ACC112 (cell line): ENCODE measurements around the gene CA10.

Experiments
- H2AFZ ChIP-seq: fragments of 200-600 bp; sonication (generic); one replicate; pipeline ENCODE4 v1.6.0; 2017; ENCODE audit warnings: antibody characterized with exemption, low read length; ENCODE audit not compliant: unreplicated experiment
- H3K27ac ChIP-seq: fragments of 200-600 bp; sonication (generic); 2 replicates; pipeline ENCODE4 v1.5.1; 2014; ENCODE audit warnings: low read depth, mild to moderate bottlenecking, antibody characterized with exemption, low read length, moderate library complexity
- H3K27me3 ChIP-seq: fragments of 200-600 bp; sonication (generic); 2 replicates; pipeline ENCODE4 v1.6.1; 2014; ENCODE audit warnings: mild to moderate bottlenecking, antibody characterized with exemption, low read length, moderate library complexity, mixed read lengths; ENCODE audit not compliant: insufficient read depth
- H3K36me3 ChIP-seq: fragments of 200-600 bp; sonication (generic); 2 replicates; pipeline ENCODE4 v1.6.1; 2016; ENCODE audit warnings: mild to moderate bottlenecking, antibody characterized with exemption, low read length, moderate library complexity, mixed read lengths; ENCODE audit not compliant: insufficient read depth
- H3K4me1 ChIP-seq: fragments of 200-600 bp; sonication (generic); one replicate; pipeline ENCODE4 v1.6.1; 2016; ENCODE audit warnings: low read length, mixed read lengths; ENCODE audit not compliant: insufficient read depth, unreplicated experiment, control insufficient read depth
- H3K4me3 ChIP-seq: fragments of 200-600 bp; sonication (generic); 2 replicates; pipeline ENCODE4 v1.5.1; 2014; ENCODE audit warnings: mild to moderate bottlenecking, low read depth, low read length
- H3K79me2 ChIP-seq: fragments of 200-600 bp; sonication (generic); one replicate; pipeline ENCODE4 v1.6.0; 2016; ENCODE audit warnings: low read length; ENCODE audit not compliant: control insufficient read depth, unreplicated experiment, insufficient read depth

Gene CA10

GRCh38 chr17:51608251-51608933 is 550.1 kb downstream of the CA10 start:
- Histone ChIP-seq H3K79me2 (no peaks in the 10 kb centered on the region), H3K36me3 (no peaks in the 10 kb centered on the region), H3K4me1 (no peaks in the 10 kb centered on the region), H3K4me3 (no peak overlapping the region), H3K27me3 (no peaks in the 10 kb centered on the region), H2AFZ (no peak overlapping the region), H3K27ac (no peak overlapping the region)

DNA sequence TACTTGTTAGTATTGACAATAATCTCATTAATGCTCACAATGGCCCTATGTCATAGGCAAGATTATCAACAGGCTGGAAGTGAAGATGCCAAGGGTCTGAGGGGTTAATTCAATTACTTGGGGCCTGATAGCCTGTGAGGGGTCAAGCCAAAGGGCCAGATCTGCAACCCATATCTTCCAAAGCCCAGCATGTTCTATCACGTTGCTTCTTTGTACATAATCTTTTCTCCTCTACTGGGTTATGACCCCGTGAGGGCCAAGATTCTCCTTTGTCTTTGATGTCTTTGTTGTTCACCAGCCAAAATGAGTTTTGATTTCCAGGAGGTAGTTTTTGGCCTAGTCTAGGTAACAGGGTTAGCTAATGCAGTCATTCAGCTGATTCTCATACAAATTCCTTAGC is 551.0 kb downstream of the CA10 start:
- Histone ChIP-seq H3K36me3 (no peaks in the 10 kb centered on the region), H2AFZ (no peak overlapping the region), H3K27ac (no peak overlapping the region), H3K4me3 (no peak overlapping the region), H3K27me3 (no peaks in the 10 kb centered on the region), H3K79me2 (no peaks in the 10 kb centered on the region), H3K4me1 (no peaks in the 10 kb centered on the region)

DNA sequence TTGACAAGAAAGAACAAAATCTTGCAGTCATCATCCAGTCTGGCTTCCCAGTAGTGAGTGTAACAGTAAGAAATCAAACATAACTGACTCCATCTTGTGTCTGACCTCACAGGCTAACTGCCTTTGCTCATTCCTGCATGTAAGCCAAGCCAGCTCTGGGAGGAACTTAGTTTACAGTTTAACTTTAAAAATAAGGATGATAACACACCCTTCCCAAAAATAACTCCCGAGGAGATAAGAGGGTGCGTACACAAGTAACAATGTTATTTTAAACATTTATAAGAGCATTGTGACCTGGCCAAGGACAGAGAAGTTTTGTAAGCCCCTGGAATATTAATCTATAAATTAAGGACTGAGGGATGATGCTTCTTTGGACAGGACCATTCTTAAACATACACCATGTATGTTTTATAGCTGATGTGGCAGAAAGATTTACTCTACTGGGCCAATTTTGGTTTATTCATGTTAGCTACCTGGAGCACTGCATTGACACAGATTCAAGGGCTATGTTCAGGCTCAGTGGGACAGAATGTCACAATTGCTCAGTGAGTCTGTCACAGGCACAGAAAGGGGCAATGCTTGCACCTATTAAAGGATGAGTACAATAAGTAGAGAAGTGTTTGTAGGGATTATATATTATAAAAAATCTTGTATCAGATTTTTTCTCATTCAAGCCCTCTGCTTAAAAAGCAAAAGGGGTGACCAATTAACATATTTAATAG is 554.1 kb downstream of the CA10 start:
- Histone ChIP-seq H3K27me3 (no peaks in the 10 kb centered on the region), H3K4me3 (no peak overlapping the region), H3K79me2 (no peaks in the 10 kb centered on the region), H2AFZ (no peak overlapping the region), H3K27ac (no peak overlapping the region), H3K4me1 (no peaks in the 10 kb centered on the region), H3K36me3 (no peaks in the 10 kb centered on the region)

- Histone ChIP-seq H3K4me3 (no peak overlapping the region), H3K27me3 (no peaks in the 10 kb centered on the region), H3K27ac (no peak overlapping the region), H3K79me2 (no peaks in the 10 kb centered on the region), H2AFZ (no peak overlapping the region), H3K36me3 (no peaks in the 10 kb centered on the region), H3K4me1 (no peaks in the 10 kb centered on the region)
These were observed 556.8 kb downstream of the CA10 start for GRCh38 chr17:51601622-51602261.

DNA sequence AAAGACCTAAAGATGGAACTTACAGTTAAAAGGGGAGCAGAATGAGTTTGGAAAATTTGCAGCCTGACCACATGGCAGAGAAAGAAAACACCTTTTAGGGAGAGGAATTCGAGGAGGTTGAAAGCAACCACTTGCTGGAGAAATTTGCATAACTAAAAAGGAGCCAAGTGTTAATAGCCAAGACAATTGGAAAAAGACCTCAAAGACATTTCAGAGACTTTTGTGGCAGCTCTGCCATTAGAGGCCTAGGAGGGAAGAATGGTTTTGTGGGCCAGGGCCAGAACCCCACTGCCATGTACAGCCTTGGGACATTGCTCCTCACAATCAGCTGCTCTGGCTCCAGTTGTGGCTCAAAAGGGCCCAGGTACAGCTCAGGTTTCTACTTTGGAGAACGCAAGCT is 559.7 kb downstream of the CA10 start:
- Histone ChIP-seq H3K27me3 (no peaks in the 10 kb centered on the region), H3K36me3 (no peaks in the 10 kb centered on the region), H3K4me1 (no peaks in the 10 kb centered on the region), H2AFZ (no peak overlapping the region), H3K27ac (no peak overlapping the region), H3K79me2 (no peaks in the 10 kb centered on the region), H3K4me3 (no peak overlapping the region)

- Histone ChIP-seq H3K27me3 (no peaks in the 10 kb centered on the region), H3K4me3 (no peak overlapping the region)
These were observed 561.2 kb downstream of the CA10 start for GRCh38 chr17:51597345-51597744.

DNA sequence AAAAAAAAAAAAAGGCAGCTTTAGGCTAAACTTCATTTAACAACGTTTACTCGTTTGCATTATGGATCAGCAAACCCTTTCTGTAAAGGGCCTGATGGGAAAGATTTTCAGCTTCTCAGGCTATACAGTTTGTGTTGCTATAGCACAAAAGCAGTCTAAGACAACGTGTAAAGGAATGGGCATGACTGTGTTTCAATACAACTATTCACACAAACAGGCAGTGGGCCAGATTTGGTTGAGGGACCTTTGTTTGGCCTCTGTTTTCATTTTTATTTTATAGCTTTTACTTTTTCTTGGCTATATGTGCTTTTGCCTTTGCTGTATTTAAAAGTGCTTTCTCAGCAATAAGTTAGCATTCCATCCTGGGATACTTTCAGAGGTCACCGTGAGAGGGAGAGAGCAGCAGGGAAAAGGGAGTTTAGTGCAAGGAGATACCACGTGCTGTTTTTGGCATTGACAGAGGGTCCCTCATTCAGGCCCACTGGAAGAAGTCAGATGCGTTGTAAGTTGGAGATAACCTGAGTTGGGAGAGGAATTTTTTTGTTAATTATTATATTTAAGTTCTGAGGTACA is 562.6 kb downstream of the CA10 start:
- H2AFZ ChIP-seq = no peak overlapping the region
- H3K27me3 ChIP-seq = no peaks in the 10 kb centered on the region
- no peaks in the 10 kb centered on the region for H3K4me1 ChIP-seq
- H3K36me3 ChIP-seq = no peaks in the 10 kb centered on the region
- H3K4me3 ChIP-seq = no peak overlapping the region
- no peak overlapping the region for H3K27ac ChIP-seq
- no peaks in the 10 kb centered on the region for H3K79me2 ChIP-seq

More at GRCh38 chr17:51597345-51597744, 561.2 kb downstream of the CA10 start:
- Histone ChIP-seq H3K36me3 (no peaks in the 10 kb centered on the region), H3K4me1 (no peaks in the 10 kb centered on the region), H3K79me2 (no peaks in the 10 kb centered on the region), H3K27ac (no peak overlapping the region), H2AFZ (no peak overlapping the region)

- H3K4me3 ChIP-seq = no peak overlapping the region
- H3K4me1 ChIP-seq = no peaks in the 10 kb centered on the region
- no peak overlapping the region for H3K27ac ChIP-seq
- H3K36me3 ChIP-seq = no peaks in the 10 kb centered on the region
- no peak overlapping the region for H2AFZ ChIP-seq
- H3K79me2 ChIP-seq = no peaks in the 10 kb centered on the region
- no peaks in the 10 kb centered on the region for H3K27me3 ChIP-seq
These were observed 568.4 kb downstream of the CA10 start for GRCh38 chr17:51590071-51590656.

DNA sequence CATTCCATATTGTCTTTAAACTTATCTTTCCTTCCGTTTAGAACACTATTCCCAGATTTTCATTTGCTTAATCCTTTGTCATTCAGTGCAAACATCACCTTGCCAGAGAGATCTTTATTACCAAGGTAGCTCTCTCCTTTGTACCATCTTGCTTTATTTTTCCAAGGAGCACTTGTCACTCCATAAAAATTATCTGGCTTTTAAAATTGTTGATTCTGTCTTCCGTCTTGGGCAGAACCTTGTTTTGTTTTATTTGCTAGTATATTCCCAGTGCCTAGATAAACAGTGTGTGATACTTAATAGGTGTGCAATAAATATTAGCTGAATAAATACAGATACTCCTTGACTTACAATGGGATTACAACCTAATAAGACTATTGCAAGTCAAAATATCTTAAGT is 570.5 kb downstream of the CA10 start:
- H3K4me1 ChIP-seq = no peaks in the 10 kb centered on the region
- no peak overlapping the region for H2AFZ ChIP-seq
- no peaks in the 10 kb centered on the region for H3K27me3 ChIP-seq
- no peak overlapping the region for H3K27ac ChIP-seq
- H3K79me2 ChIP-seq = no peaks in the 10 kb centered on the region
- H3K4me3 ChIP-seq = no peak overlapping the region
- no peaks in the 10 kb centered on the region for H3K36me3 ChIP-seq

DNA sequence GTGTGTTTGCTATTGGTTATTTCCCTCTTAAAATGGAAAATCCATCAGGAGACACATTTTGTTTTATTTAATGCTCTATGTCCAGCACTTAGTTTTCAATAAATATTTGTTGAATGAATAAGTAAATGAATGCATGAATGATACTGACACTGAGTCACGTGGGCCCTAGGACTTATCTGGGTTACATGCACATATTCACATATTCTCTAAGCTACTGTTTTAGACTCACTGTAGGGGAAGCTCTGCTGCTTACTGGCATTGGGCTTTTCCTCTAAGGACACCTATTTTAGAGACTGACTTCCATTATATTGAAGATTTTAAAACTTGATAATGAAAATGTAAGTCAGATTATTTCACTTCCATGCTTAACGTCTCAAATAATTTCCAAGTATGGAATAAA is 571.0 kb downstream of the CA10 start:
- H3K27ac ChIP-seq = no peak overlapping the region
- no peaks in the 10 kb centered on the region for H3K27me3 ChIP-seq
- H3K79me2 ChIP-seq = no peaks in the 10 kb centered on the region
- H2AFZ ChIP-seq = no peak overlapping the region
- H3K4me3 ChIP-seq = no peak overlapping the region
- no peaks in the 10 kb centered on the region for H3K36me3 ChIP-seq
- H3K4me1 ChIP-seq = no peaks in the 10 kb centered on the region
